GOT3 (cell line): ENCODE results near the gene CNTN2.

Experiments
- DNase-seq: peaks from one replicate; lab custom pipeline; 2025; ENCODE audit warnings: mixed read lengths; lab: John Stamatoyannopoulos, UW

The CNTN2 gene

GRCh38 chr1:205122489-205122882, 79.5 kb downstream of the CNTN2 start:
- no peak for DNase-seq

- DNase-seq, result no peak
Observed at GRCh38 chr1:205124726-205125125, 81.7 kb downstream of the CNTN2 start.

GRCh38 chr1:205127646-205128045, 84.6 kb downstream of the CNTN2 start:
- no peak for DNase-seq
